HEK293 (cell line): Measurements from ENCODE around the gene RBBP8.

ENCODE experiments used
- CTCF ChIA-PET: fragments of 350-600 bp; formaldehyde crosslinking; extraction: SDS; loops from one replicate; lab custom pipeline; 2021; ENCODE audit warnings: antibody characterized with exemption; lab: Yijun Ruan, JAX
- POLR2A ChIA-PET: fragments of 300-600 bp; formaldehyde crosslinking; extraction: SDS; loops from one replicate; lab custom pipeline; 2020; ENCODE audit warnings: antibody characterized with exemption, inconsistent platforms; lab: Yijun Ruan, JAX
- H3K27ac ChIP-seq: fragments of 200-500 bp; sonication (Bioruptor generic); 2 replicates; pipeline ENCODE4 v1.5.1; 2014; ENCODE audit warnings: low read depth, low read length, control low read depth, inconsistent platforms; ENCODE audit errors: extremely low read depth
- H3K36me3 ChIP-seq, 2 experiments: fragments of 200-500 bp in 1 of 2; sonication (Bioruptor generic) in 1 of 2; 1 replicate in 1 of 2; 2 replicates in 1 of 2; pipeline ENCODE4 v1.5.1; 2014 to 2017; ENCODE audit warnings: inconsistent platforms in 2 of 2, low read length in 2 of 2; ENCODE audit not compliant: control insufficient read depth in 2 of 2, insufficient read depth in 1 of 2
- H3K4me1 ChIP-seq: fragments of 200-500 bp; sonication (Bioruptor generic); 2 replicates; pipeline ENCODE4 v1.5.1; 2014; ENCODE audit warnings: mild to moderate bottlenecking, low read length, inconsistent platforms; ENCODE audit not compliant: control insufficient read depth, insufficient read depth
- H3K4me3 ChIP-seq: 2 replicates; pipeline ENCODE4 v1.5.1; 2011; ENCODE audit warnings: low read depth, mild to moderate bottlenecking, control low read depth, low read length, moderate library complexity
- H3K9me3 ChIP-seq: fragments of 200-500 bp; sonication (Bioruptor generic); 2 replicates; pipeline ENCODE4 v1.5.1; 2014; ENCODE audit warnings: low read depth, low read length, inconsistent platforms; ENCODE audit not compliant: control insufficient read depth, insufficient read depth
- BCL6B ChIP-seq: fragments of 450-650 bp; formaldehyde crosslinking; IDR thresholded peaks from 2 replicates; pipeline ENCODE4 v1.5.1; 2017; ENCODE audit warnings: missing biosample characterization, missing genetic modification characterization
- EGR2 ChIP-seq: fragments of 450-650 bp; formaldehyde crosslinking; IDR thresholded peaks from 2 replicates; pipeline ENCODE4 v1.5.1; 2016; ENCODE audit warnings: low read depth, missing biosample characterization, missing genetic modification characterization
- MYNN ChIP-seq: fragments of 450-650 bp; formaldehyde crosslinking; IDR thresholded peaks from 2 replicates; pipeline ENCODE4 v1.5.1; 2016; ENCODE audit warnings: missing biosample characterization, missing genetic modification characterization, borderline replicate concordance
- ZNF133 ChIP-seq: fragments of 450-650 bp; formaldehyde crosslinking; IDR thresholded peaks from 2 replicates; pipeline ENCODE4 v1.5.1; 2016; ENCODE audit warnings: missing biosample characterization, missing genetic modification characterization
- ZNF140 ChIP-seq: fragments of 450-650 bp; formaldehyde crosslinking; IDR thresholded peaks from 2 replicates; pipeline ENCODE4 v1.5.1; 2016; ENCODE audit warnings: missing biosample characterization, missing genetic modification characterization
- ZNF169 ChIP-seq: fragments of 450-650 bp; formaldehyde crosslinking; IDR thresholded peaks from 2 replicates; pipeline ENCODE4 v1.5.1; 2016; ENCODE audit warnings: missing biosample characterization, missing genetic modification characterization
- ZNF19 ChIP-seq: fragments of 450-650 bp; formaldehyde crosslinking; IDR thresholded peaks from 2 replicates; pipeline ENCODE4; 2016; ENCODE audit warnings: missing biosample characterization, missing genetic modification characterization, low read depth
- ZNF214 ChIP-seq: fragments of 450-650 bp; formaldehyde crosslinking; IDR thresholded peaks from 2 replicates; pipeline ENCODE4 v1.5.1; 2017; ENCODE audit warnings: missing biosample characterization, mild to moderate bottlenecking, missing genetic modification characterization, borderline replicate concordance
- ZNF26 ChIP-seq: fragments of 450-650 bp; formaldehyde crosslinking; IDR thresholded peaks from 2 replicates; pipeline ENCODE4 v1.5.1; 2016; ENCODE audit warnings: missing biosample characterization, missing genetic modification characterization
- ZNF324 ChIP-seq: fragments of 450-650 bp; formaldehyde crosslinking; IDR thresholded peaks from 2 replicates; pipeline ENCODE4 v1.5.1; 2016; ENCODE audit warnings: missing biosample characterization, missing genetic modification characterization
- ZNF335 ChIP-seq: fragments of 450-650 bp; formaldehyde crosslinking; conservative IDR thresholded peaks from 2 replicates; pipeline ENCODE4 v1.5.1; 2016; ENCODE audit warnings: missing biosample characterization, missing genetic modification characterization
- ZNF391 ChIP-seq: fragments of 450-650 bp; formaldehyde crosslinking; IDR thresholded peaks from 2 replicates; pipeline ENCODE4 v1.5.1; 2016; ENCODE audit warnings: low read depth, missing biosample characterization, missing genetic modification characterization, borderline replicate concordance
- ZNF394 ChIP-seq: fragments of 450-650 bp; formaldehyde crosslinking; IDR thresholded peaks from 2 replicates; pipeline ENCODE4 v1.5.1; 2016; ENCODE audit warnings: missing biosample characterization, missing genetic modification characterization, mild to moderate bottlenecking, moderate library complexity, borderline replicate concordance
- ZNF433 ChIP-seq: fragments of 450-650 bp; formaldehyde crosslinking; IDR thresholded peaks from 2 replicates; pipeline ENCODE4 v1.5.1; 2016; ENCODE audit warnings: missing biosample characterization, missing genetic modification characterization, low read depth
- ZNF473 ChIP-seq: fragments of 450-650 bp; formaldehyde crosslinking; IDR thresholded peaks from 2 replicates; pipeline ENCODE4 v1.5.1; 2017; ENCODE audit warnings: missing biosample characterization, missing genetic modification characterization
- ZNF514 ChIP-seq: fragments of 450-650 bp; formaldehyde crosslinking; IDR thresholded peaks from 2 replicates; pipeline ENCODE4 v1.5.1; 2016; ENCODE audit warnings: missing biosample characterization, missing genetic modification characterization
- ZNF555 ChIP-seq: fragments of 450-650 bp; formaldehyde crosslinking; conservative IDR thresholded peaks from 2 replicates; pipeline ENCODE4 v1.5.1; 2017; ENCODE audit warnings: missing biosample characterization, mild to moderate bottlenecking, missing genetic modification characterization, inconsistent platforms
- ZNF654 ChIP-seq: fragments of 450-650 bp; formaldehyde crosslinking; IDR thresholded peaks from 2 replicates; pipeline ENCODE4 v1.5.1; 2016; ENCODE audit warnings: low read depth, missing biosample characterization, missing genetic modification characterization
- ZNF692 ChIP-seq: fragments of 450-650 bp; formaldehyde crosslinking; IDR thresholded peaks from 2 replicates; pipeline ENCODE4 v1.5.1; 2016; ENCODE audit warnings: missing biosample characterization, missing genetic modification characterization
- ZNF707 ChIP-seq: fragments of 450-650 bp; formaldehyde crosslinking; IDR thresholded peaks from 2 replicates; pipeline ENCODE4 v1.5.1; 2016; ENCODE audit warnings: missing biosample characterization, missing genetic modification characterization
- ZNF747 ChIP-seq: fragments of 450-650 bp; formaldehyde crosslinking; IDR thresholded peaks from 2 replicates; pipeline ENCODE4 v1.5.1; 2016; ENCODE audit warnings: missing biosample characterization, missing genetic modification characterization
- ZNF792 ChIP-seq: fragments of 450-650 bp; formaldehyde crosslinking; IDR thresholded peaks from 2 replicates; pipeline ENCODE4 v1.5.1; 2016; ENCODE audit warnings: missing biosample characterization, missing genetic modification characterization
- ZSCAN16 ChIP-seq: fragments of 450-650 bp; formaldehyde crosslinking; IDR thresholded peaks from 2 replicates; pipeline ENCODE4 v1.5.1; 2016; ENCODE audit warnings: missing biosample characterization, missing genetic modification characterization

The RBBP8 gene

GRCh38 chr18:22998344-22998743, 65.2 kb downstream of the RBBP8 start:
- peaks cover 25 to 66% of the 10 kb centered on the region in 2 experiments for H3K36me3 ChIP-seq
- H3K9me3 ChIP-seq = no peaks in the 10 kb centered on the region
- no peaks in the 10 kb centered on the region for H3K4me1 ChIP-seq
- no peak overlapping the region for H3K4me3 ChIP-seq
- TF ChIP-seq ZNF433 (no peak), ZNF391 (tag by site-specific recombination) (no peak), ZNF473 (tag by site-specific recombination) (no peak), ZNF169 (tag by site-specific recombination) (no peak), ZNF654 (no peak), ZNF394 (tag by site-specific recombination) (no peak), ZNF692 (no peak), ZNF747 (tag by site-specific recombination) (no peak)
- no peak overlapping the region for H3K27ac ChIP-seq
- ChIA-PET CTCF (no interaction called here), POLR2A (no interaction called here)

- H3K36me3 ChIP-seq = peaks cover 30 to 69% of the 10 kb centered on the region in 2 experiments
- CTCF ChIA-PET = no interaction called here
These were observed 66.1 kb downstream of the RBBP8 start for GRCh38 chr18:22999212-22999611.

GRCh38 chr18:22999647-23000046, 66.5 kb downstream of the RBBP8 start:
- Histone ChIP-seq H3K9me3 (no peaks in the 10 kb centered on the region), H3K4me3 (no peak overlapping the region), H3K27ac (no peak overlapping the region), H3K4me1 (no peaks in the 10 kb centered on the region), H3K36me3 (peaks cover 29 to 73% of the 10 kb centered on the region in 2 experiments)
- CTCF ChIA-PET = no interaction called here
- POLR2A ChIA-PET = no interaction called here
- TF ChIP-seq BCL6B (tag by site-specific recombination) (no peak), ZNF555 (tag by site-specific recombination) (no peak), MYNN (tag by site-specific recombination) (no peak)

More at GRCh38 chr18:22999212-22999611, 66.1 kb downstream of the RBBP8 start:
- TF ChIP-seq ZNF133 (tag by site-specific recombination) (no peak), ZNF792 (tag by site-specific recombination) (no peak), ZNF214 (tag by site-specific recombination) (no peak), MYNN (tag by site-specific recombination) (no peak), ZNF335 (tag by site-specific recombination) (no peak)
- POLR2A ChIA-PET = no interaction called here
- Histone ChIP-seq H3K4me3 (no peak overlapping the region), H3K9me3 (no peaks in the 10 kb centered on the region), H3K4me1 (no peaks in the 10 kb centered on the region), H3K27ac (no peak overlapping the region)

GRCh38 chr18:23003289-23003688, 70.2 kb downstream of the RBBP8 start:
- Histone ChIP-seq H3K36me3 (peaks cover 33 to 69% of the 10 kb centered on the region in 2 experiments), H3K4me3 (no peak overlapping the region), H3K4me1 (no peaks in the 10 kb centered on the region), H3K27ac (no peak overlapping the region), H3K9me3 (no peaks in the 10 kb centered on the region)
- POLR2A ChIA-PET = no interaction called here
- CTCF ChIA-PET = interaction anchor here (1.0 to 1.4 kb wide), 2 partner anchors 128 to 495 kb away, joined by 3 read pairs; no protein-coding TSS in a partner anchor
- no peak for TF ChIP-seq ZNF514 (tag by site-specific recombination)
- TF ChIP-seq EGR2 (tag by site-specific recombination) = no peak
- no peak for TF ChIP-seq ZSCAN16 (tag by site-specific recombination)
- no peak for TF ChIP-seq ZNF324 (tag by site-specific recombination)
- no peak for TF ChIP-seq ZNF26 (tag by site-specific recombination)
- no peak for TF ChIP-seq ZNF707 (tag by site-specific recombination)
- no peak for TF ChIP-seq ZNF140 (tag by site-specific recombination)
- TF ChIP-seq ZNF19 (tag by site-specific recombination) = no peak
